Ishikawa (cell line): Measurements from ENCODE around the gene EDN3.

Source experiments
- CEBPB ChIP-seq: IDR thresholded peaks from 2 replicates; pipeline ENCODE4 v1.6.1; 2012
- CREB1 ChIP-seq: IDR thresholded peaks from 2 replicates; pipeline ENCODE4 v1.6.1; 2012; ENCODE audit warnings: low read depth
- EGR1 ChIP-seq: IDR thresholded peaks from 2 replicates; pipeline ENCODE4 v1.6.1; 2012
- EP300 ChIP-seq: IDR thresholded peaks from 2 replicates; pipeline ENCODE4 v1.6.1; 2012; ENCODE audit warnings: borderline replicate concordance
- FOXM1 ChIP-seq: IDR thresholded peaks from 2 replicates; pipeline ENCODE4 v1.6.1; 2012; ENCODE audit warnings: low read depth, borderline replicate concordance
- MAX ChIP-seq: IDR thresholded peaks from 2 replicates; pipeline ENCODE4 v1.6.1; 2012
- NFIC ChIP-seq: IDR thresholded peaks from 2 replicates; pipeline ENCODE4 v1.6.1; 2012
- RAD21 ChIP-seq: IDR thresholded peaks from 2 replicates; pipeline ENCODE4 v1.6.1; 2012; ENCODE audit warnings: low read depth
- REST ChIP-seq: IDR thresholded peaks from 2 replicates; pipeline ENCODE4 v1.6.1; 2012; ENCODE audit warnings: low read depth, mild to moderate bottlenecking
- TAF1 ChIP-seq: IDR thresholded peaks from 2 replicates; pipeline ENCODE4 v1.6.1; 2012; ENCODE audit warnings: low read depth, mild to moderate bottlenecking
- TCF12 ChIP-seq: IDR thresholded peaks from 2 replicates; pipeline ENCODE4 v1.6.1; 2012; ENCODE audit warnings: low read depth
- TEAD4 ChIP-seq: IDR thresholded peaks from 2 replicates; pipeline ENCODE4 v1.6.1; 2012
- YY1 ChIP-seq: IDR thresholded peaks from 2 replicates; pipeline ENCODE4 v1.6.1; 2012; ENCODE audit warnings: low read depth

GRCh38 chr20:59295531-59295930 is 4.9 kb upstream of the EDN3 start:
- no peak for TF ChIP-seq MAX
- TF ChIP-seq CEBPB, result no peak
- no peak for TF ChIP-seq RAD21
- TF ChIP-seq NFIC, result no peak
- TF ChIP-seq FOXM1, result no peak
- no peak for TF ChIP-seq CREB1
- no peak for TF ChIP-seq EP300
- TF ChIP-seq TAF1, result no peak
- TF ChIP-seq TEAD4, result no peak
- TF ChIP-seq REST, result no peak
- TF ChIP-seq YY1, result no peak
- TF ChIP-seq EGR1, result no peak
- TF ChIP-seq TCF12, result no peak
